Parathyroid adenoma (tissue), 2 donors: ENCODE data around the gene RSPRY1.

Experiments used
- H2AFZ ChIP-seq: fragments of 300-600 bp; sonication (generic); one replicate; pipeline ENCODE4 v1.7.0; 2017; ENCODE audit warnings: antibody characterized with exemption, mild to moderate bottlenecking
- H3K27ac ChIP-seq: fragments of 300-600 bp; sonication (generic); one replicate; pipeline ENCODE4 v1.7.0; 2017
- H3K27me3 ChIP-seq: fragments of 300-600 bp; sonication (generic); one replicate; pipeline ENCODE4 v1.7.0; 2017; ENCODE audit warnings: low read length; ENCODE audit not compliant: control insufficient read depth, insufficient read depth
- H3K36me3 ChIP-seq: fragments of 300-600 bp; sonication (generic); one replicate; pipeline ENCODE4 v1.7.0; 2017; ENCODE audit warnings: low read length; ENCODE audit not compliant: control insufficient read depth, insufficient read depth
- H3K4me1 ChIP-seq: fragments of 300-600 bp; sonication (generic); one replicate; pipeline ENCODE4 v1.7.0; 2017; ENCODE audit warnings: control low read depth
- H3K4me2 ChIP-seq: fragments of 300-600 bp; sonication (generic); one replicate; pipeline ENCODE4 v1.7.0; 2017; ENCODE audit warnings: low read length
- H3K4me3 ChIP-seq: fragments of 300-600 bp; sonication (generic); one replicate; pipeline ENCODE4 v1.7.0; 2017; ENCODE audit warnings: low read depth, low read length
- H3K79me2 ChIP-seq: fragments of 300-600 bp; sonication (generic); one replicate; pipeline ENCODE4 v1.7.0; 2017; ENCODE audit warnings: control low read depth
- H3K9ac ChIP-seq: fragments of 300-600 bp; sonication (generic); one replicate; pipeline ENCODE4 v1.7.0; 2017; ENCODE audit warnings: mild to moderate bottlenecking
- H3K9me3 ChIP-seq: fragments of 300-600 bp; sonication (generic); one replicate; pipeline ENCODE4 v1.7.0; 2017; ENCODE audit warnings: low read length; ENCODE audit not compliant: control insufficient read depth
- CTCF ChIP-seq: fragments of 300-600 bp; sonication (generic); IDR thresholded peaks from one replicate; pipeline ENCODE4 v1.7.0; 2017; ENCODE audit warnings: antibody characterized with exemption, mild to moderate bottlenecking
- donor health status: primary hyperparathyroidism.

Gene RSPRY1

GRCh38 chr16:57255686-57256415, 69.7 kb downstream of the RSPRY1 start:
- no peak overlapping the region for H2AFZ ChIP-seq
- H3K27me3 ChIP-seq, result no peaks in the 10 kb centered on the region
- no peaks in the 10 kb centered on the region for H3K36me3 ChIP-seq
- H3K4me1 ChIP-seq, result no peaks in the 10 kb centered on the region
- no peak overlapping the region for H3K4me3 ChIP-seq
- H3K79me2 ChIP-seq, result no peaks in the 10 kb centered on the region
- no peak overlapping the region for H3K27ac ChIP-seq
- H3K9ac ChIP-seq, result no peak overlapping the region
- no peaks in the 10 kb centered on the region for H3K9me3 ChIP-seq
- no peak overlapping the region for H3K4me2 ChIP-seq
- TF ChIP-seq CTCF, result no peak

DNA sequence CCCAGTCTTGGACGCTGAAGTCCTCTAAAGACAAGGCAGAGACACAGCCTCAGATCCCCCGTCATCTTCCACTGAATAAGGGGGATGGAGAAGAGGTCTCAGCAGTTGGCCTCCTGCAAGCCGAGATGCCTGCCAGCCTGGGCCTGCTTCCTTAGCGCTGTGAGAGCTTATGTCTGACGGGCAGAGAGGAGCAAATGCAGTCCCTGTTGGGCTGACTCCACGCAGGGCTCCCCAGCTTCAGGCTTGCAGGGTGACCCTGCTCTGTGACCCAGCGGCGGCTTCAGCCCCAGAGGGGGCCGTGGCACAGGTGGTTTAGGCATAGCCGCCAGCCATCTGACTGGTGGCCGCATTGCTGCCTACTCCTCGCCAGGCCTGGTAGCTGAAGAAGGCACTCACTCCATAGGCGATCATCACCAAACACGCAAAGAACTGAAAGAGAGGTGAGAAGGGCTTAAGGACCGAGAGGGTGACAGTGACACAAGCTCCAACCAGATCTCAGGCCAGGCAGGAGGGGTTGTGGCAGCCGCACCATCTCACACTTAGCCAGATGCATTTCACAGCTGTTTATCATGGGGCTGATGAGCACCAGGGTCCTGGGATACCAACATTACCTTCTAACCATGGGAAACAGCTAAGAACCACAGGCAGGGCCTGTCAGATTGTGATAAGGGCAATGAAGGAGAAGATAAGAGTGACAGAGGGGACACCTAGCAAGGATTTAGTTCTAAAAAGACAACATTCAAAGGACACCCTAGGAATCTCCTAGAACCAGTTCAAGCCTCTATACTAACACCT, 70.7 kb downstream of the RSPRY1 start:
- H3K36me3 ChIP-seq, result no peaks in the 10 kb centered on the region
- H3K4me2 ChIP-seq, result no peak overlapping the region
- H3K27me3 ChIP-seq, result no peaks in the 10 kb centered on the region
- TF ChIP-seq CTCF, result no peak
- H3K79me2 ChIP-seq, result no peaks in the 10 kb centered on the region
- no peak overlapping the region for H3K27ac ChIP-seq
- no peak overlapping the region for H3K9ac ChIP-seq
- H3K4me3 ChIP-seq, result no peak overlapping the region
- H3K9me3 ChIP-seq, result no peaks in the 10 kb centered on the region
- no peak overlapping the region for H2AFZ ChIP-seq
- H3K4me1 ChIP-seq, result no peaks in the 10 kb centered on the region

DNA sequence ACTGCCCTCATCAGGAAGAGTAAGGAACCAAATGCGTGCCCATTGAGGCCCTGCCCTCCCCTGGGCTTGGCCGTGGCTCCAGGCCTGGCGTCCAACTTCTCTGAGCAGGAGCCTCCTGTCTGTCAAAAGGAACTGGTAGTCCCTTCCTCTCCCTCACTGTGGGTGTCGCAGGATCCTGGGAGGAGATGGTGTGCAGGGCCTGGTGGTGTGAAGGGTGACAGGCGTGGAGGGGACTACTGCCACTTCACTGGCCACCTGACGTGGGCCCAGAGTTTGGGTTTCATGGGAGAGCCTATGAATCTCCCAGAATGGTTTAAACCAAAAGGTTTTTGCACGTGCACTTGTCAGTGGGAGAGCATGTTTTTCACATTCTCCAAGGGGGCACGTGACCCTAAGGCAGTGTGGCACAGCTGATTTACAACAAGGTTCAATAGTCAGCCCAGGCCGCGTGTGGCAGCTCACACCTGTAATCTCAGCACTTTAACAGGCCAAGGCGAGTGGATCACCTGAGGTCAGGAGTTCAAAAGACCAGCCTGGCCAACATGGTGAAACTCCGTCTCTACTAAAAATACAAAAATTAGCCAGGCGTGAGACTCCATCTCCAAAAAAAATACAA, 71.4 kb downstream of the RSPRY1 start:
- H3K79me2 ChIP-seq, result no peaks in the 10 kb centered on the region
- H3K27ac ChIP-seq, result no peak overlapping the region
- no peaks in the 10 kb centered on the region for H3K9me3 ChIP-seq
- no peak overlapping the region for H2AFZ ChIP-seq
- no peak overlapping the region for H3K4me3 ChIP-seq
- no peak overlapping the region for H3K9ac ChIP-seq
- no peaks in the 10 kb centered on the region for H3K27me3 ChIP-seq
- no peak for TF ChIP-seq CTCF
- no peaks in the 10 kb centered on the region for H3K4me1 ChIP-seq
- H3K4me2 ChIP-seq, result no peak overlapping the region
- no peaks in the 10 kb centered on the region for H3K36me3 ChIP-seq

DNA sequence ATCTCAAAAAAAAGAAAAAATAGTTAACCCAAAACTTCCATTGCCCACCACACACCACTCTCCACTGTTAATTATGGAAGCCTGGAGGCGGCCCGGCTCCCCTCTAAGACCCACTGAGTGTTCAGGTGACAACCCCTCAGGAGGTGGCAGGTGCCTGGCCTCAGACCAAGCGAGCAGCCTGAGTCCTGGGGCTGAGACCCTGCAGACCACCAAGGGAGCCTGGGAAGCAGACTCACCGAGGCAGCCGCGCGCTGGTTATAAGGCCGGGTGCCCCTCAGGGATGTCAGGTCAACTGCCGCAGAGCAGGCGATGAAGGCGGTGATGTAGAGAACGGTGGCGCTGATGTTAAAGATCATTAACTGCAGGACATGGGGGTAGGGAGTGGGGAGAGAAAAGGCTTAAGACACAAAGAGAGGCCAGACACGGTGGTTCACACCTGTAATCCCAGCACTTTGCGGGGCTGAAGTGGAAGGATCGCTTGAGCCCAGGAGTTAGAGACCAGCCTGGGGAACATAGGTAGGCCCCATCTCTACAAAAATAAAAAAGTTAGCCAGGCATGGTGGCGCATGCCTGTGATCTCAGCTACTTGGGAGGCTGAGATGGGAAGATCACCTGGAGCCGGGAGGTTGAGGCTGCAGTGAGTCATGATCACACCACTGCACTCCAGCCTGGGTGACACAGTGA, 72.2 kb downstream of the RSPRY1 start:
- Histone ChIP-seq H2AFZ (no peak overlapping the region), H3K9me3 (no peaks in the 10 kb centered on the region), H3K4me3 (no peak overlapping the region), H3K79me2 (no peaks in the 10 kb centered on the region), H3K4me1 (no peaks in the 10 kb centered on the region), H3K9ac (no peak overlapping the region), H3K27me3 (no peaks in the 10 kb centered on the region), H3K36me3 (no peaks in the 10 kb centered on the region), H3K27ac (no peak overlapping the region), H3K4me2 (no peak overlapping the region)
- no peak for TF ChIP-seq CTCF
